Chondrocyte (in vitro differentiated cells): ENCODE results near the gene MRPS22. TPM values are rescaled to one million over a fixed set of nuclear protein-coding genes. Genes with fewer than 3 reads are reported as not detected.

Experiments
- DNase-seq: peaks from one replicate; pipeline ENCODE4 v3.0.0; 2021; ENCODE audit warnings: mixed read lengths, low spot score
- H3K27ac Mint-ChIP-seq: one replicate; pipeline ENCODE4 v1.8.0; 2021; ENCODE audit warnings: mild to moderate bottlenecking, moderate library complexity, mixed read lengths; ENCODE audit not compliant: unreplicated experiment
- H3K27me3 Mint-ChIP-seq: 2 replicates; pipeline ENCODE4 v1.8.0; 2021; ENCODE audit warnings: low read depth, mixed read lengths
- H3K36me3 Mint-ChIP-seq: 2 replicates; pipeline ENCODE4 v1.8.0; 2021; ENCODE audit warnings: low read depth, mixed read lengths
- H3K4me1 Mint-ChIP-seq: 2 replicates; pipeline ENCODE4 v1.8.0; 2021; ENCODE audit warnings: low read depth, mild to moderate bottlenecking, mixed read lengths
- H3K4me3 Mint-ChIP-seq: one replicate; pipeline ENCODE4 v1.8.0; 2021; ENCODE audit warnings: mild to moderate bottlenecking, moderate library complexity, mixed read lengths; ENCODE audit not compliant: unreplicated experiment
- H3K9me3 Mint-ChIP-seq: 2 replicates; pipeline ENCODE4 v1.8.0; 2021; ENCODE audit warnings: low read depth, mixed read lengths
- total RNA-seq: library from RNA; stranded (reverse); gene quantifications from 3 replicates; pipeline ENCODE4 v1.2.1, GENCODE V29; 2021
- TF ChIP-seq, protein P1 (sequence below): fragments of 200-600 bp; sonication (generic); IDR thresholded peaks from 2 replicates; pipeline ENCODE4 v1.5.0; 2021; ENCODE audit warnings: antibody characterized with exemption, mild to moderate bottlenecking, moderate library complexity

Gene MRPS22
- total RNA-seq, 1 donor from 2014 or later, result 29.5 TPM

DNA sequence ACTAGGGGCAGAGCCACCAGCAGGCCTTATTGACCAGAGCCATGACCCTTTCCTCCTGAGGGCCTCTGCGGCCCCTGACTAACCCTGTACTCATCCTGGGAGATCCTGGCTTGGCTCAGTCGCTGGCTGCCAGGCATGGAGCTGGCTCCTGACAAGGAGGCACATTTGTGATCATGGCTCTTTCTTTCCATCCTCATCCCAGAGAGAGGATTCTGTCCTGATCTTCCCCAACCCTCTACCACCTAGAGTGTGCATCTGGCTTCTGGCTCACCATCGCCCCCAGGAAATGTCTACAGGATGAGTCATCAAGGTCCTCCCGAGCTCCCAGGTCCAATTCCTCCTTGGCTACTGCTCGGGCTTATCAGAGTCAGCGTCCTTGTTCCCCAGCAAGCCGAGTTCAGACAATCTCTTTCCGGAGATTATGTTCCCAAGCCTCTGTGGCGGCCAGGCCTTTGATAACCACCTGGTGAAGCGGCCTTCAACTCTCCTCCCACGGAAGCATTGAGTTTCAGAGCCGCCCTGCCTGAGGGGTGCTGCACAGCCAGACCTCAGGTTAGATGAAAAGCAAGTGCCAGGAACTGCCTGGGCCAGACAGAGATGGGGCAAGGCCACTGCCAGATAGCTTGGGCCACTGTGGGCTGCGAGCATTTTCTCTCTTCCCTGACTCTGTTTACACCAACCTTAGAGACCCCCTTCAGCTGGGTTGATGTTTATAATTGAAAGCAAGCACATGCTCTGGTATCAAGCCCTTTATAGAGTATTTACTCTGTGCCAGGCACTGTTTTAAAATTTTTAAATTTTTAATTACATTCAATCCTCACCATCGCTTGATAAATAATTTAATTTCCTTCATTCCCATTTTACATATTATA is 44.3 kb upstream of the MRPS22 start:
- TF ChIP-seq, protein P1, sequence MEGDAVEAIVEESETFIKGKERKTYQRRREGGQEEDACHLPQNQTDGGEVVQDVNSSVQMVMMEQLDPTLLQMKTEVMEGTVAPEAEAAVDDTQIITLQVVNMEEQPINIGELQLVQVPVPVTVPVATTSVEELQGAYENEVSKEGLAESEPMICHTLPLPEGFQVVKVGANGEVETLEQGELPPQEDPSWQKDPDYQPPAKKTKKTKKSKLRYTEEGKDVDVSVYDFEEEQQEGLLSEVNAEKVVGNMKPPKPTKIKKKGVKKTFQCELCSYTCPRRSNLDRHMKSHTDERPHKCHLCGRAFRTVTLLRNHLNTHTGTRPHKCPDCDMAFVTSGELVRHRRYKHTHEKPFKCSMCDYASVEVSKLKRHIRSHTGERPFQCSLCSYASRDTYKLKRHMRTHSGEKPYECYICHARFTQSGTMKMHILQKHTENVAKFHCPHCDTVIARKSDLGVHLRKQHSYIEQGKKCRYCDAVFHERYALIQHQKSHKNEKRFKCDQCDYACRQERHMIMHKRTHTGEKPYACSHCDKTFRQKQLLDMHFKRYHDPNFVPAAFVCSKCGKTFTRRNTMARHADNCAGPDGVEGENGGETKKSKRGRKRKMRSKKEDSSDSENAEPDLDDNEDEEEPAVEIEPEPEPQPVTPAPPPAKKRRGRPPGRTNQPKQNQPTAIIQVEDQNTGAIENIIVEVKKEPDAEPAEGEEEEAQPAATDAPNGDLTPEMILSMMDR, result no peak
- H3K4me3 Mint-ChIP-seq, result no peak overlapping the region
- H3K27ac Mint-ChIP-seq, result peak overlapping the region; percentile 45
- peaks cover 39% of the 10 kb centered on the region for H3K4me1 Mint-ChIP-seq
- H3K36me3 Mint-ChIP-seq, result no peaks in the 10 kb centered on the region
- no peak for DNase-seq
- no peaks in the 10 kb centered on the region for H3K9me3 Mint-ChIP-seq
- no peaks in the 10 kb centered on the region for H3K27me3 Mint-ChIP-seq

DNA sequence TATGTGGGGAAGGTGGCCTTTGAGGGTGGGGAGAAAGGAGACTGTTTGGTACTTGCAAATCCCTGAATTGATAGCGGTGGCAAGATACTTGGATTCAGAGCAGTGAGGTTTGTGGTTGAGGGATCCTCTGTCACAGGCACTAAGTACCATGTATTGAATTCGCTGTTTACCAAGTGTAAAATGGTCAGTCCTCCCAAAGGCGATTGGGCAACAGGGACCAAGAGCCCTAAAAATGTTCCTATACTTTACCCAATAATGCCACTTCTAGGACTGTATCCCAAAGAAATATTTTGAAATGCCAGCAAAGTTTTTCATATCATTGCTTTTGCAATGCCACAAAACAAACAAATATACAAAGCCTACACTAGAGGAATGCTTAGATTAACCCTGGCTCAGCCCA is 43.4 kb upstream of the MRPS22 start:
- TF ChIP-seq, protein P1, result no peak
- no peaks in the 10 kb centered on the region for H3K27me3 Mint-ChIP-seq
- H3K36me3 Mint-ChIP-seq, result no peaks in the 10 kb centered on the region
- no peaks in the 10 kb centered on the region for H3K9me3 Mint-ChIP-seq
- peak overlapping the region; percentile 2 for H3K27ac Mint-ChIP-seq
- DNase-seq, result no peak
- no peak overlapping the region for H3K4me3 Mint-ChIP-seq
- peaks cover 36% of the 10 kb centered on the region for H3K4me1 Mint-ChIP-seq

DNA sequence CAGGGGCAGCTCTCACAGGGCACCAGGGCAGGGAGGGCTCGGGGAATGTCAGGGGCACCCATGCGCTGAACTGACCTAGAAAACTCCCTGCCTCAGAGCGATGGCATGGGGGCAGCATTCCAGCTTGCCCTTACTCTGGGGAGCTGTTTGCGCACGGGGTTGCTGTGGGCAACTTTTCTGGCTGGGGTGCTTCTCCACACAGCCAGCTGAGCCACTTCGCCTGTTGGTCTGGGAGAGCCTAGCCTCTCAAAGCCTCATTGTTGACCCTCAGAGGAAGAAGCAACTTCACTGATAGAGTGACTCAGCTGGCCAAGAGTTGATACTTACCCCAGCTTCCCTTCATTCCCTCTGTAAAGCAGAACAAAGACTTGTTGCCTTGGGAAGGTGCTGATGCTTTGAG is 42.6 kb upstream of the MRPS22 start:
- no peak overlapping the region for H3K27ac Mint-ChIP-seq
- H3K36me3 Mint-ChIP-seq, result no peaks in the 10 kb centered on the region
- no peaks in the 10 kb centered on the region for H3K27me3 Mint-ChIP-seq
- H3K4me1 Mint-ChIP-seq, result peaks cover 36% of the 10 kb centered on the region
- no peak for DNase-seq
- TF ChIP-seq, protein P1, result no peak
- no peaks in the 10 kb centered on the region for H3K9me3 Mint-ChIP-seq
- no peak overlapping the region for H3K4me3 Mint-ChIP-seq

DNA sequence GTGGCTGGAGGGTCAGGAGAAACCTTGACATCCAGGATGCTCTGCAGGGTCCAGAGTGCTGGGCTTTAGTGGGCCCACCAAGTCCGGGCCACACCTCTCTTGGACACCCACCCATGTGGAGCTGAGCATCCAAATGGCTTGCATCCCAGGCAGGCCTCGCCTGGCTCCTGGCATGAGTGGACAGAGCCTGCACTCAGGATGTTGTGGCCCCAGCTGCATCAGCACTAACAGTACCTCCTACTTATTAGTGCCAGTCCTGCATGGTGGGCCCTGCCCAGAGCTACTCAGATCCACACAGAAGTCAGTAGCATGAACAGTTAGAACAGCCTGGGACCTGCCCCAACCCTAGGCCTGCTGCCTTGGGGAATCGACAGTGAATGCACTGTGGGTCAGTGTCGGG is 42.2 kb upstream of the MRPS22 start:
- Mint-ChIP-seq H3K4me1 (peaks cover 36% of the 10 kb centered on the region), H3K27ac (peak overlapping the region; percentile 92)

DNA sequence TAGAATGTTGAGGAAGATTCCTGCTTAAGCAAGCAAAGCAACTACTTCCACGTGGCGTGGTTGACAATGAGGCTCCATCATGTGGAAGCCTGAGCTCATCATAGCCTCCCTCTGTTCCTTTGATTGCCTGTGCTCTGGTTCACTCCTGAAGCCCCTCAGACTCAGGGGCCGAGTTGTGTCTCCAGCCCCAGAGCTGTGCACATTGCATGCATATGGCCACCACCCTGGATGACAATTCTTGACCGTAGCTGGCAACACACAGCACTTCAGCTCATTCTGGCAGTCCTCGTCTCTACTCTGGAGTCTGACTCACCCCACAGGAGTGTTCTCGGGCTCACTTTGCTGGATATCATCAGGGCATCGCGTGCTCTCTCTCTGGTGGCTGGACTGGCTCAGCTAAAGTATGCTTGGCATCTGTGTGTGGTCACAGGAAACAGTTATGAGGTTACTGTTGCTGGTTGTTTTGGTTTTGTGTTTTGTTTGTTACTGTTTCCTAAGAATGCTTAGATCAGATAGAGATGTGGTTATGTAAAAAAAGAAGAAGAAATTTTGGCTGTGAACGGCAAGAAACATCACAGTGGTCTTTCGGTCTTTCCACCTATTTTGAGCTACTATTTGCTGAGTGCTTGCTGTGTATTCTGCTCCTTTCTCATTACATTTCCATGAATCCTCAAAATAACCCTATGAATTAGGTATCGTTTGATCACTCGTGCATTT is 41.6 kb upstream of the MRPS22 start:
- Mint-ChIP-seq H3K9me3 (no peaks in the 10 kb centered on the region), H3K27me3 (no peaks in the 10 kb centered on the region), H3K36me3 (no peaks in the 10 kb centered on the region), H3K27ac (peak overlapping the region; percentile 92), H3K4me3 (no peak overlapping the region), H3K4me1 (peaks cover 36% of the 10 kb centered on the region)
- no peak for DNase-seq
- TF ChIP-seq, protein P1, result no peak

More for the DNA sequence above, 42.2 kb upstream of the MRPS22 start:
- Mint-ChIP-seq H3K27me3 (no peaks in the 10 kb centered on the region), H3K9me3 (no peaks in the 10 kb centered on the region), H3K4me3 (no peak overlapping the region), H3K36me3 (no peaks in the 10 kb centered on the region)
- no peak for DNase-seq
- TF ChIP-seq, protein P1, result no peak
